ENCODE results near the gene TIMM17A.

- TF ChIP-seq, protein P1, sequence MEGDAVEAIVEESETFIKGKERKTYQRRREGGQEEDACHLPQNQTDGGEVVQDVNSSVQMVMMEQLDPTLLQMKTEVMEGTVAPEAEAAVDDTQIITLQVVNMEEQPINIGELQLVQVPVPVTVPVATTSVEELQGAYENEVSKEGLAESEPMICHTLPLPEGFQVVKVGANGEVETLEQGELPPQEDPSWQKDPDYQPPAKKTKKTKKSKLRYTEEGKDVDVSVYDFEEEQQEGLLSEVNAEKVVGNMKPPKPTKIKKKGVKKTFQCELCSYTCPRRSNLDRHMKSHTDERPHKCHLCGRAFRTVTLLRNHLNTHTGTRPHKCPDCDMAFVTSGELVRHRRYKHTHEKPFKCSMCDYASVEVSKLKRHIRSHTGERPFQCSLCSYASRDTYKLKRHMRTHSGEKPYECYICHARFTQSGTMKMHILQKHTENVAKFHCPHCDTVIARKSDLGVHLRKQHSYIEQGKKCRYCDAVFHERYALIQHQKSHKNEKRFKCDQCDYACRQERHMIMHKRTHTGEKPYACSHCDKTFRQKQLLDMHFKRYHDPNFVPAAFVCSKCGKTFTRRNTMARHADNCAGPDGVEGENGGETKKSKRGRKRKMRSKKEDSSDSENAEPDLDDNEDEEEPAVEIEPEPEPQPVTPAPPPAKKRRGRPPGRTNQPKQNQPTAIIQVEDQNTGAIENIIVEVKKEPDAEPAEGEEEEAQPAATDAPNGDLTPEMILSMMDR (IDR thresholded peaks at IDR 0.05 in 8 of 11, conservative IDR thresholded peaks at IDR 0.05 in 3 of 11), result no peak
- TF ChIP-seq POLR2A (IDR thresholded peaks at IDR 0.05) (no peak), POLR2AphosphoS5 (IDR thresholded peaks at IDR 0.05) (no peak)
These were observed 43.3 kb upstream of the TIMM17A start for GRCh38 chr1:201911826-201912571.

All from spleen (tissue), 7 donors.